K562 (cell line): ENCODE results near the gene CCDC9. TPM values are rescaled to one million over a fixed set of nuclear protein-coding genes. Genes with fewer than 3 reads are reported as not detected.

Source experiments
- EP300 ChIP-seq: IDR thresholded peaks from 2 replicates; pipeline ENCODE4 v1.6.1; 2012; ENCODE audit warnings: low read length, improper control_type of control experiment
- FOXK2 ChIP-seq, 2 experiments: fragments of 450-650 bp; IDR thresholded peaks in 1 of 2; conservative IDR thresholded peaks in 1 of 2; 2 replicates each; pipeline ENCODE4 v1.6.1; 2016; ENCODE audit warnings: low read depth in 2 of 2, mild to moderate bottlenecking in 1 of 2
- FOXP1 ChIP-seq: sonication (generic); formaldehyde crosslinking; IDR thresholded peaks from 2 replicates; pipeline ENCODE4 v1.8.0; 2022; ENCODE audit warnings: mild to moderate bottlenecking, missing genetic modification reagents
- RBM39 ChIP-seq: fragments of 200-400 bp; formaldehyde crosslinking; optimal IDR thresholded peaks from 2 replicates; pipeline ENCODE3; 2018; ENCODE audit warnings: low read depth, low read length
- SPI1 ChIP-seq: IDR thresholded peaks from 2 replicates; pipeline ENCODE4 v1.6.1; 2011; ENCODE audit warnings: low read depth, low read length, control low read depth, borderline replicate concordance
- TAF9B ChIP-seq: fragments of 450-650 bp; IDR thresholded peaks from 2 replicates; pipeline ENCODE4 v1.6.1; 2018; ENCODE audit warnings: mild to moderate bottlenecking; ENCODE audit not compliant: partially characterized antibody
- TBP ChIP-seq: optimal IDR thresholded peaks from 2 replicates; pipeline ENCODE3; 2011; ENCODE audit warnings: low read depth, low read length, improper control_type of control experiment
- TOE1 ChIP-seq, 2 experiments: fragments of 450-650 bp in 1 of 2; sonication (generic) in 1 of 2; formaldehyde crosslinking in 1 of 2; IDR thresholded peaks; 2 replicates each; pipeline versions ENCODE4 v1.7.1 to v1.8.0; 2016 to 2022; ENCODE audit warnings: borderline replicate concordance in 2 of 2, mild to moderate bottlenecking in 2 of 2, antibody characterized with exemption in 1 of 2, inconsistent platforms in 1 of 2, low read depth in 1 of 2, missing genetic modification reagents in 1 of 2, moderate library complexity in 1 of 2
- ZFP30 ChIP-seq: fragments of 250-450 bp; sonication (Bioruptor Pico); IDR thresholded peaks from 2 replicates; pipeline ENCODE4 v1.8.0; 2022; ENCODE audit warnings: moderate library complexity, mild to moderate bottlenecking, inconsistent platforms, borderline replicate concordance
- ZNF41 ChIP-seq: fragments of 250-450 bp; sonication (Bioruptor Pico); conservative IDR thresholded peaks from 2 replicates; pipeline ENCODE4 v1.4.0; 2020; ENCODE audit warnings: mild to moderate bottlenecking
- ZNF592 ChIP-seq: fragments of 450-650 bp; IDR thresholded peaks from 2 replicates; pipeline ENCODE4 v1.6.1; 2017; ENCODE audit warnings: antibody characterized with exemption, mild to moderate bottlenecking
- polyA plus RNA-seq, 8 experiments: library from polyadenylated mRNA; depleted of rRNA in 4 of 8; stranded (reverse) in 5 of 8; unstranded in 3 of 8; fragments of >200 nt; fragmentation: Nextera tagmentation in 2 of 8; fragmentation: Illumina TruSeq in 1 of 8; extraction: Ambion mirVana in 2 of 8; extraction: Trizol in 1 of 8; gene quantifications; 2 replicates each; pipeline versions ENCODE4 v1.2.1 to v1.2.3, GENCODE V29; 2011 to 2014; ENCODE audit warnings: inconsistent platforms in 1 of 8, missing spikeins in 1 of 8
- total RNA-seq, 7 experiments: library from RNA; depleted of rRNA in 6 of 7; stranded (reverse); fragments of >200 nt in 6 of 7; fragmentation: Illumina TruSeq in 2 of 7; extraction: Trizol in 2 of 7; gene quantifications; 2 replicates each; pipeline versions ENCODE4 v1.2.1 to v1.2.3, GENCODE V29; 2011 to 2021; ENCODE audit warnings: low replicate concordance in 1 of 7
- TF ChIP-seq, protein P1 (sequence below): fragments of 450-650 bp; formaldehyde crosslinking; IDR thresholded peaks from 2 replicates; pipeline ENCODE4 v1.4.0; 2022; ENCODE audit warnings: missing genetic modification characterization
- TF ChIP-seq, protein P2 (sequence below): fragments of 450-650 bp; IDR thresholded peaks from 2 replicates; pipeline ENCODE4 v1.6.1; 2016; ENCODE audit warnings: low read depth

The CCDC9 gene
- total and polyA plus RNA-seq, 9 of the 15 experiments (the other 6 are each of a cell fraction or from before 2014, with no cell fraction given): 0.23 to 38.6 (median 8.4) TPM

DNA sequence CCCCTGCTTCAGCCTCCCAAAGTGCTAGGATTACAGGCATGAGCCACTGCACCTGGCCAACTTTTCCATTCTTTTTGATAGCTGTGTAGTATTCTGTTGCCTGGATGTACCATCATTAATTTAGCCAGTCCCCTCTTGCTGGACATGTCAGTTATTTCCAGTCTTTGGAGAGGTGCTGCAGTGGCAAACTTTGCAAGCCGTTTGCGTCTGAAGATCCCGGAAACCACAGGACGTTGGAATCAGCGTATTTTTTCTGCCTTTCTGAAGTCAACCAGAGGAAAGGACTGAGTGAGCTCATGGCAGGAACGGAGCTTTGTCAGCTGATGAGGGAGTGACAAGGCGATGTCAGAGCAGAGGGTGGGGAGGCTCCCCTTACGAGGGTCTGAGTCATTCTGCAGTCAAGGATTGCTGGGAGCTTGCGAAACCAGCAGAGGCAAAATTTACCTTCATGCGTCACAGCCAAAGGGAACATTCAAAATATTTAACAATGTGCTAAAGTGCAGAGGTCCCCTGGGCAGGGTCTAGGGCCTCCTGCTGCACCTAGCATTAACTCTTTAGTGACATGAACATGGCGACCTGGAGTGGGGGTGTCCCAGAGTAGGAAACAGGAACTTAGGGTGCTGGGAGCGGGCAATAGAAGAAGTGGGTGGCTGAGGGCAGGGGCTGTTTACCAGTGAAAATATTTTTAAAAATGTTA, 58.9 kb downstream of the CCDC9 start (continued):
- TF ChIP-seq EP300 (peak; percentile 85), TBP (peak; percentile 9), RBM39 (no peak), ZNF592 (peak; percentile 44; the same call in 1 of the 2 replicates), ZNF41 (CRISPR knock-in tag) (no peak), FOXK2 (conservative IDR thresholded peaks at IDR 0.05 in 1 of 2, IDR thresholded peaks at IDR 0.05 in 1 of 2; ENCODE audit: low read depth in 2 of 2) (peak in 1 of 2 experiments; percentile 35; a peak in 1 of 4 replicates), TAF9B (peak; percentile 96), TOE1 (IDR thresholded peaks at IDR 0.05; ENCODE audit: borderline replicate concordance) (peak; percentile 82), TOE1 (CRISPR knock-in tag; IDR thresholded peaks at IDR 0.05; ENCODE audit: borderline replicate concordance, low read depth) (no peak), SPI1 (0 out of 2 replicates have a peak, but pooled peaks have one; percentile 12), ZFP30 (no peak), FOXP1 (no peak)
- TF ChIP-seq, protein P1, sequence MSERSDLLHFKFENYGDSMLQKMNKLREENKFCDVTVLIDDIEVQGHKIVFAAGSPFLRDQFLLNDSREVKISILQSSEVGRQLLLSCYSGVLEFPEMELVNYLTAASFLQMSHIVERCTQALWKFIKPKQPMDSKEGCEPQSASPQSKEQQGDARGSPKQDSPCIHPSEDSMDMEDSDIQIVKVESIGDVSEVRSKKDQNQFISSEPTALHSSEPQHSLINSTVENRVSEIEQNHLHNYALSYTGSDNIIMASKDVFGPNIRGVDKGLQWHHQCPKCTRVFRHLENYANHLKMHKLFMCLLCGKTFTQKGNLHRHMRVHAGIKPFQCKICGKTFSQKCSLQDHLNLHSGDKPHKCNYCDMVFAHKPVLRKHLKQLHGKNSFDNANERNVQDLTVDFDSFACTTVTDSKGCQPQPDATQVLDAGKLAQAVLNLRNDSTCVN (CRISPR knock-in tag): no peak
- TF ChIP-seq, protein P2, sequence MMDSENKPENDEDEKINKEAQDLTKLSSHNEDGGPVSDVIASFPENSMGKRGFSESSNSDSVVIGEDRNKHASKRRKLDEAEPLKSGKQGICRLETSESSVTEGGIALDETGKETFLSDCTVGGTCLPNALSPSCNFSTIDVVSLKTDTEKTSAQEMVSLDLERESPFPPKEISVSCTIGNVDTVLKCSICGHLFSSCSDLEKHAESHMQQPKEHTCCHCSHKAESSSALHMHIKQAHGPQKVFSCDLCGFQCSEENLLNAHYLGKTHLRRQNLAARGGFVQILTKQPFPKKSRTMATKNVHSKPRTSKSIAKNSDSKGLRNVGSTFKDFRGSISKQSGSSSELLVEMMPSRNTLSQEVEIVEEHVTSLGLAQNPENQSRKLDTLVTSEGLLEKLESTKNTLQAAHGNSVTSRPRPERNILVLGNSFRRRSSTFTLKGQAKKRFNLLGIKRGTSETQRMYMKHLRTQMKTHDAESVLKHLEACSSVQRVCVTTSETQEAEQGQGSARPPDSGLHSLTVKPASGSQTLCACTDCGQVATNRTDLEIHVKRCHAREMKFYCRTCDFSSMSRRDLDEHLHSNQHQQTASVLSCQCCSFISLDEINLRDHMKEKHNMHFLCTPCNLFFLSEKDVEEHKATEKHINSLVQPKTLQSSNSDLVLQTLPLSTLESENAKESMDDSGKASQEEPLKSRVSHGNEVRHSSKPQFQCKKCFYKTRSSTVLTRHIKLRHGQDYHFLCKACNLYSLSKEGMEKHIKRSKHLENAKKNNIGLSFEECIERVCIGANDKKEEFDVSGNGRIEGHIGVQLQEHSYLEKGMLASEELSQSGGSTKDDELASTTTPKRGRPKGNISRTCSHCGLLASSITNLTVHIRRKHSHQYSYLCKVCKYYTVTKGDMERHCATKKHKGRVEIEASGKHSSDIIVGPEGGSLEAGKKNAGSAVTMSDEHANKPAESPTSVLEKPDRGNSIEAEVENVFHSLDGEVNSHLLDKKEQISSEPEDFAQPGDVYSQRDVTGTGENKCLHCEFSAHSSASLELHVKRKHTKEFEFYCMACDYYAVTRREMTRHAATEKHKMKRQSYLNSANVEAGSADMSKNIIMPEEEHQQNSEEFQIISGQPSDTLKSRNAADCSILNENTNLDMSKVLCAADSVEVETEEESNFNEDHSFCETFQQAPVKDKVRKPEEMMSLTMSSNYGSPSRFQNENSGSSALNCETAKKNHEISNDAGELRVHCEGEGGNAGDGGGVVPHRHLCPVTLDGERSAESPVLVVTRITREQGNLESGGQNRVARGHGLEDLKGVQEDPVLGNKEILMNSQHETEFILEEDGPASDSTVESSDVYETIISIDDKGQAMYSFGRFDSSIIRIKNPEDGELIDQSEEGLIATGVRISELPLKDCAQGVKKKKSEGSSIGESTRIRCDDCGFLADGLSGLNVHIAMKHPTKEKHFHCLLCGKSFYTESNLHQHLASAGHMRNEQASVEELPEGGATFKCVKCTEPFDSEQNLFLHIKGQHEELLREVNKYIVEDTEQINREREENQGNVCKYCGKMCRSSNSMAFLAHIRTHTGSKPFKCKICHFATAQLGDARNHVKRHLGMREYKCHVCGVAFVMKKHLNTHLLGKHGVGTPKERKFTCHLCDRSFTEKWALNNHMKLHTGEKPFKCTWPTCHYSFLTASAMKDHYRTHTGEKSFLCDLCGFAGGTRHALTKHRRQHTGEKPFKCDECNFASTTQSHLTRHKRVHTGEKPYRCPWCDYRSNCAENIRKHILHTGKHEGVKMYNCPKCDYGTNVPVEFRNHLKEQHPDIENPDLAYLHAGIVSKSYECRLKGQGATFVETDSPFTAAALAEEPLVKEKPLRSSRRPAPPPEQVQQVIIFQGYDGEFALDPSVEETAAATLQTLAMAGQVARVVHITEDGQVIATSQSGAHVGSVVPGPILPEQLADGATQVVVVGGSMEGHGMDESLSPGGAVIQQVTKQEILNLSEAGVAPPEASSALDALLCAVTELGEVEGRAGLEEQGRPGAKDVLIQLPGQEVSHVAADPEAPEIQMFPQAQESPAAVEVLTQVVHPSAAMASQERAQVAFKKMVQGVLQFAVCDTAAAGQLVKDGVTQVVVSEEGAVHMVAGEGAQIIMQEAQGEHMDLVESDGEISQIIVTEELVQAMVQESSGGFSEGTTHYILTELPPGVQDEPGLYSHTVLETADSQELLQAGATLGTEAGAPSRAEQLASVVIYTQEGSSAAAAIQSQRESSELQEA: no peak
